ENCODE data around the gene CYRIA.

DNA sequence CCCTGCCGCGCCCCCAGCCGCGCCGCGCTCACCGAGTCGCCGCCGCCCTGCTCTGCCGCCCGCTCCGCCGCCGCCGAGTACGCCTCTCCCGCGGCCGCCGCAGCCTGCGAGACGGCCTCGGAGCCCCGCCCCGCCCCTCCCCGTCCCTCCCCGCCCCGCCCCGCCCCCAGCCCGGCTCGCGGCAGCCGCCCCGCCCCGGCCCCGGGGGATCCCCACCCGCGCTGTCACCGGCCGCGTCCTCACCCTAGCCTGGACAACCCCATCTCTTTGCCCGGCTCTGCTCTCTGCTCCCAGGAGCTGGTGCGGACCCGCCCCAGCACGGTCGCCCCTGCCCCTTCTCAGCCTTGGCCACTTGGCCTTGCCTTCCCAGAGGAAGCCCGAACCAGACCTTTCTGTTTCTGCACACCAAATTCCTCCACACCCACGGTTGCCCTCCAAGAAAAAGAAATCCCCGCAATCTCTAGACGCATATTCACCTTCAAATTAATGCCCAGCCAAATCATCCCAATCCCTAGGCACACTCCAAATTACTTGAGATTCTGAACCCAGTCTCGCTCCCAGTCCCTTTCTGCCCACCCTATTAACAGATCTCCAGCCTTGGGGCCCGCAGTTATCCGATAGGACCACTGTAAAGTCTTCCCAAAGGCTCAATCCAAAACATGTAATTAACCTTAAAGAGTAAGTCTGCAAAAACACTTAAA lies at the start of gene CYRIA:
- no peak for TF ChIP-seq CTCF (IDR thresholded peaks at IDR 0.05; ENCODE audit: low read depth, low read length, missing input control)
- TF ChIP-seq RAD21 (IDR thresholded peaks at IDR 0.05), result no peak
- TF ChIP-seq, protein P1, sequence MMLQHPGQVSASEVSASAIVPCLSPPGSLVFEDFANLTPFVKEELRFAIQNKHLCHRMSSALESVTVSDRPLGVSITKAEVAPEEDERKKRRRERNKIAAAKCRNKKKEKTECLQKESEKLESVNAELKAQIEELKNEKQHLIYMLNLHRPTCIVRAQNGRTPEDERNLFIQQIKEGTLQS (IDR thresholded peaks at IDR 0.05), result no peak
- TF ChIP-seq FOXA1 (IDR thresholded peaks at IDR 0.05), result no peak
- TF ChIP-seq TAF1 (conservative IDR thresholded peaks at IDR 0.05), result no peak
- TF ChIP-seq REST (IDR thresholded peaks at IDR 0.05), result no peak
- TF ChIP-seq ZBTB33 (IDR thresholded peaks at IDR 0.05), result no peak
- no peak for TF ChIP-seq JUND (IDR thresholded peaks at IDR 0.05)
- no peak for TF ChIP-seq HNF4A (conservative IDR thresholded peaks at IDR 0.05)

All from liver (tissue), 3 donors.